Measurements from ENCODE around the gene MYO3B. TPM values are rescaled to one million over a fixed set of nuclear protein-coding genes. Genes with fewer than 3 reads are reported as not detected.

The MYO3B gene
- total RNA-seq, 2 experiments from 2014 or later, result not detected

DNA sequence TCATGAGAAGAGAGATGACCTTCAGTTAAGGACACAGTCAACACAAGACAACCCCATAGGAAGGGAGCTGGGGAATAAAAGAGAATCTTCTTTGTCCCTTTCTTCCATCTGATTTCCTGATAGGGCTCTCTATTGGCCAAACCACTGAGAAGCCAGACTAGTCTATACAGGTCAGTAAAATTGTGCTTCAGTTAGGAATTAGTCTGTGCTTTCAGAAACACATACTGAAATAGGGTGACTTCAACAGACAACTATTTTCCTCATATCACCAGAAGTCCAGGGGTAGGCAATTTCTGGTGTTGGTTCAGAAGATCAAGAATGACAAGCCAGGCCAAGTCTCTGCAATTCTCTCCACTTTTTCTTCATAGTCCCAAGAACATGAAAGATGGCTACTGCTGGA lies 385.5 kb downstream of the MYO3B start:
- no peaks in the 10 kb centered on the region for H4K20me1 ChIP-seq (ENCODE audit: insufficient read depth, low read length)
- intact Hi-C loops (cut with micrococcal nuclease; ENCODE audit: unreplicated experiment), result no loop called here
- no peaks in the 10 kb centered on the region for H3K4me1 ChIP-seq (ENCODE audit: insufficient read depth, low read length, poor library complexity, severe bottlenecking)
- CTCF ChIA-PET (ENCODE audit: unreplicated experiment), result no interaction called here
- no peak overlapping the region for H3K4me3 ChIP-seq (ENCODE audit: low read depth, low read length, poor library complexity, severe bottlenecking)
- H3K27ac ChIP-seq (ENCODE audit: low read depth, low read length, poor library complexity, severe bottlenecking), result no peak overlapping the region
- no peak for DNase-seq (ENCODE audit: low spot score)
- no peak overlapping the region for H3K4me2 ChIP-seq (ENCODE audit: low read length)
- no peak for TF ChIP-seq EZH2phosphoT487 (IDR thresholded peaks at IDR 0.05; ENCODE audit: borderline replicate concordance, low read depth, low read length)
- no peak for TF ChIP-seq CTCF (conservative IDR thresholded peaks at IDR 0.05; ENCODE audit: low read length)
- H3K9me2 ChIP-seq (ENCODE audit: insufficient read depth, low read length), result no peaks in the 10 kb centered on the region
- no peaks in the 10 kb centered on the region for H3K79me2 ChIP-seq (ENCODE audit: insufficient read depth, low read depth, low read length)
- POLR2A ChIA-PET, result no interaction called here
- BruUV-seq (replicated peaks), result no TSS peak
- H3K9me3 ChIP-seq (ENCODE audit: low read length), result no peaks in the 10 kb centered on the region
- H3K36me3 ChIP-seq (ENCODE audit: insufficient read depth, low read length), result no peaks in the 10 kb centered on the region
- H2AFZ ChIP-seq (ENCODE audit: low read length), result no peak overlapping the region

DNA sequence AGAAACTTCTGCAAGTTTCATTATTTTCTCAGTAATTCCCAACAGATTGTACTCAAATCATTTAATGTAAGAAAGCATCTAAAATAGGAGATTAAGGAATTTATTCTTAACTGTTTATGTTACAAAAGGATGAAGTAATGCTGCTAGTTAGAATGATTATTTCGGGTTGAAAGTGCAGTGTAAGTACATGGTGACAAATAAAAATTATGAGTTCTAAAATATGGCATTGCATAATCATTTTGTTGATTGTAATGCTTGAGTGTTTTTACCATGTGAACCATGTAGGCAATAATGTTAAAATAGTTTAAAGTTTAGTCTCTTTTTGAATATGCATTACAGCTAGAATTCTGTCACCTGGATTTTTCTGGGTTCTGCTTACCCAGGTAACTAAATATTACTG lies 388.2 kb downstream of the MYO3B start:
- intact Hi-C loops (cut with micrococcal nuclease; ENCODE audit: unreplicated experiment), result no loop called here
- H3K4me3 ChIP-seq (ENCODE audit: low read depth, low read length, poor library complexity, severe bottlenecking), result no peak overlapping the region
- no peaks in the 10 kb centered on the region for H3K79me2 ChIP-seq (ENCODE audit: insufficient read depth, low read depth, low read length)
- no peak for DNase-seq (ENCODE audit: low spot score)
- TF ChIP-seq CTCF (conservative IDR thresholded peaks at IDR 0.05; ENCODE audit: low read length), result no peak
- no peak for TF ChIP-seq EZH2phosphoT487 (IDR thresholded peaks at IDR 0.05; ENCODE audit: borderline replicate concordance, low read depth, low read length)
- no peaks in the 10 kb centered on the region for H3K9me2 ChIP-seq (ENCODE audit: insufficient read depth, low read length)
- no peaks in the 10 kb centered on the region for H3K4me1 ChIP-seq (ENCODE audit: insufficient read depth, low read length, poor library complexity, severe bottlenecking)
- no peak overlapping the region for H3K27ac ChIP-seq (ENCODE audit: low read depth, low read length, poor library complexity, severe bottlenecking)
- H4K20me1 ChIP-seq (ENCODE audit: insufficient read depth, low read length), result no peaks in the 10 kb centered on the region
- H2AFZ ChIP-seq (ENCODE audit: low read length), result no peak overlapping the region
- no peaks in the 10 kb centered on the region for H3K9me3 ChIP-seq (ENCODE audit: low read length)
- H3K36me3 ChIP-seq (ENCODE audit: insufficient read depth, low read length), result no peaks in the 10 kb centered on the region
- CTCF ChIA-PET (ENCODE audit: unreplicated experiment), result no interaction called here
- POLR2A ChIA-PET, result interaction anchor here (0.7 to 0.9 kb wide), 2 partner anchors 14 to 27 kb away, joined by 3 to 5 read pairs; no protein-coding TSS in a partner anchor
- no peak overlapping the region for H3K4me2 ChIP-seq (ENCODE audit: low read length)
- no TSS peak for BruUV-seq (replicated peaks)

DNA sequence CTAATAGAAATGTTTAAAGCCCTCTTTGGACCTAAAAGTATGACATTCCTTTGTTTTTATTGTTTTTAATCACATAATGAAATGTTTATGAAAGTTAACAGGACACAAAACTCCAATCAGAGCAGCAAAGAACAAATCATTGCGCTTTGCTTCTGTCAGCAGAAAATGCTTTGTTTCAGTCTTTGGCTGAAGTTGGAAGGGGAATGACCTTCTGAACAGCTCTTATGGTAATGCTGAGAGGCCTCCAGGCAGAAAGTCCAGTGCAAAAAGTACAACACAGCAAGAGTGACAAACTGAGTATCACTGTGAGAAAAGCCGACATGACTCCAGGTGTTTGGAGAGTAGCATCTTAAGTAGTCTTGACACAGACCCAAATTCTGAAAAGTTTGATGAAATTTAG lies 389.5 kb downstream of the MYO3B start:
- no TSS peak for BruUV-seq (replicated peaks)
- POLR2A ChIA-PET, result interaction anchor here (0.8 kb wide), 1 partner anchor 38 kb away, joined by 3 read pairs; no protein-coding TSS in a partner anchor
- Histone ChIP-seq H4K20me1 (ENCODE audit: insufficient read depth, low read length) (no peaks in the 10 kb centered on the region), H2AFZ (ENCODE audit: low read length) (no peak overlapping the region), H3K4me2 (ENCODE audit: low read length) (no peak overlapping the region), H3K4me1 (ENCODE audit: insufficient read depth, low read length, poor library complexity, severe bottlenecking) (no peaks in the 10 kb centered on the region), H3K9me3 (ENCODE audit: low read length) (no peaks in the 10 kb centered on the region), H3K4me3 (ENCODE audit: low read depth, low read length, poor library complexity, severe bottlenecking) (no peak overlapping the region), H3K36me3 (ENCODE audit: insufficient read depth, low read length) (no peaks in the 10 kb centered on the region), H3K9me2 (ENCODE audit: insufficient read depth, low read length) (no peaks in the 10 kb centered on the region), H3K79me2 (ENCODE audit: insufficient read depth, low read depth, low read length) (no peaks in the 10 kb centered on the region), H3K27ac (ENCODE audit: low read depth, low read length, poor library complexity, severe bottlenecking) (no peak overlapping the region)
- intact Hi-C loops (cut with micrococcal nuclease; ENCODE audit: unreplicated experiment), result no loop called here
- DNase-seq (ENCODE audit: low spot score), result no peak
- no peak for TF ChIP-seq EZH2phosphoT487 (IDR thresholded peaks at IDR 0.05; ENCODE audit: borderline replicate concordance, low read depth, low read length)
- TF ChIP-seq CTCF (conservative IDR thresholded peaks at IDR 0.05; ENCODE audit: low read length), result no peak
- CTCF ChIA-PET (ENCODE audit: unreplicated experiment), result no interaction called here
